PC-3 (cell line): ENCODE results near the gene URB1.
A peak's percentile ranks its signal among the peaks of the same experiment; 100 is the strongest.

Experiments used
- CTCF ChIP-seq: fragments of 300-600 bp; sonication (generic); conservative IDR thresholded peaks from 2 replicates; pipeline ENCODE4 v1.5.1; 2017; ENCODE audit warnings: antibody characterized with exemption, low read depth, mild to moderate bottlenecking, low read length
- EZH2phosphoT487 ChIP-seq: fragments of 300-600 bp; sonication (generic); IDR thresholded peaks from 2 replicates; pipeline ENCODE4 v1.6.1; 2018; ENCODE audit warnings: mild to moderate bottlenecking, antibody characterized with exemption, low read length, borderline replicate concordance

DNA sequence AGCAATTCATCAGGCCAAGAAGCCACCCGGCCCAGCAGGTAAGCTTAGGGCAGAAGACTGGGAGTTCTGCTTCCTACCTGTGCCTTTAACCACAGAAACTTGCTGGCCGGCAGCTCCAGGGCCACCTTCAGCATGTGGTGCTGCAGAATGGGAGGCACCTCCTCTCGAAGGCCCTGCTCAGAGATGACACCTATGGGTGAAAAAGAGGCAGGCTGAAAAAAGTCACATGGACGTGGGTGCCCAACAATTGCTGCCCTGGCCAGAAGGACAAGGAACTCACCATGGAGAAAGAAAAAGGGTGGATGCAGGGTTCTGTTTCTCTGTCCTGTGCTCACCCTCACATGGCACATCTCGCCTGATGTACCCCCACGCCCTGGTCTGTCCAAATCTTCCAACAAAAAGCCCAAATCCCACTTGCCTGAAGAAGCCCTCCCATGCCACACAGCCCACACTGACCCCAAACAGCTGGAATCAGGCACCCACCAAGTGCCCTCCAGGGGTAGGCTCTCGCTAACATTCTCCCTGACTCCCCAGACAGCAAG is 33.0 kb downstream of the URB1 start:
- TF ChIP-seq CTCF (peak; percentile 56), EZH2phosphoT487 (no peak)
